H54 (cell line): ENCODE data around the gene ANKRD66.

Source experiments
- DNase-seq: peaks from one replicate; pipeline ENCODE4 v3.0.0; 2011; ENCODE audit warnings: low spot score, mixed read lengths; ENCODE audit not compliant: insufficient read length
- FAIRE-seq: peaks from 3 replicates; lab custom pipeline; 2011; peaks lifted over from hg19 to GRCh38; lab: Jason Lieb, UNC
- POLR2A ChIP-seq: IDR thresholded peaks from 2 replicates; pipeline ENCODE4 v1.6.1; 2011; ENCODE audit warnings: low read depth, mild to moderate bottlenecking, low read length

Gene ANKRD66

DNA sequence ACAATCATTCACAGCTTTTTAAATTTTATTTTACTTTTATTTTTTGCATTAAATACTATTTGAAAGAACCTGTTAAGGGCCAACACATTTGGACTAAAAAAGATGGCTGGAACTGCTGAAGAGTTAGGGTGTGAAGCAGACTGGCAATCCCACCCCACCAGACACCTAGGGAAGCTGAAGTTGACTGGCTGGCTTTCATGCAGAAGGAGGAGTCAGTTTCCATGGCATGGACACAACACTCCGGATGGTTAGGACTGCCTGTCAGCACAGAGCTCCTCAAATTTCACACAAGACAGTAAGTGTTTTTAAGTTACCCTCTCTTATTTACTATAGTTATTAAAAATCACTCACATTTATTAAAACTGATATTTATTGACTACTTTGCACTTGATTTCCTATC, at the start of gene ANKRD66:
ANKRD66 (plus strand) TSS at position 238 of the 400 bp plus-strand sequence. CDS start 5,016 bp downstream, outside the sequence.
- DNase-seq (no peak), FAIRE-seq (no peak)
- no peak for TF ChIP-seq POLR2A

DNA sequence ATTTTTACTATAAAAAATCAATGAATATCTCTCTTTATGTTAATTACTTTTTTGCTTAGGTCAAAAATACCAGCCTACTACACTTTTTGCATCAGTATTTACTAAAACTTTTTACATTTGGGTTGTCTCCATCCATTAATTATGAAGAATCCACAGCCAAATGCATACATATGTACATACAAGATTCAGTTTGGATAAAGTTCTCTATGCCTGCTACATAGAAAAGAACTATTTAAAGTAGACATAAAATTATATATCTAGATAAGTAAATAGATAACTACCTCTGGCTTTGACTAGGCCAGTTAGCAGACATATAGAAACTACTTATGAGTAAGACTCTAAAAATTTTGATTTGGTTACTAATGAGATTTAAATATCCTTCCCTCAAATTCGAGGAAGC, 46.8 kb upstream of the ANKRD66 start:
- TF ChIP-seq POLR2A = no peak
- FAIRE-seq (no peak), DNase-seq (no peak)

- DNase-seq (no peak), FAIRE-seq (no peak)
- TF ChIP-seq POLR2A = no peak
Measured at GRCh38 chr6:46704562-46704961, 42.2 kb upstream of the ANKRD66 start.

DNA sequence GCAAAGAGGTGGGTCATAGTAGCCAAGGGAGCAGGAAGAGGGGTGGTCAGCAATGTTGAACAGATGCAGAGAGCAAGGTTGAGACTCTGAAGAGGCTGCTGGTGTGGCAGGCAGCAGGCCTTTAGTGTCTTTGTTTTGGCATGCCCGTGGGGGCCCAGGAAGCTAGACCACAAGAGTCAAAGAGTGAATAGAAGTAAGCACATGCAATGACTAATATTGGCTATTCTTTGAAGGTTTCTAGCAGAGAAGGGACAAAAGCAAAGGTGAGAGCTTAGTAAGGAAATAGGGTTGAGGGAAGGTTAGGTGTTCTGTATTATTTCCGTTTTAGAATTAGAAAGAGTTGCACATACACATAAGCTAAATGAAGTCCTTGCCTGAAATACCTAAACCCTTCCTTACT, 40.3 kb upstream of the ANKRD66 start:
- DNase-seq (no peak), FAIRE-seq (no peak)
- TF ChIP-seq POLR2A = no peak

DNA sequence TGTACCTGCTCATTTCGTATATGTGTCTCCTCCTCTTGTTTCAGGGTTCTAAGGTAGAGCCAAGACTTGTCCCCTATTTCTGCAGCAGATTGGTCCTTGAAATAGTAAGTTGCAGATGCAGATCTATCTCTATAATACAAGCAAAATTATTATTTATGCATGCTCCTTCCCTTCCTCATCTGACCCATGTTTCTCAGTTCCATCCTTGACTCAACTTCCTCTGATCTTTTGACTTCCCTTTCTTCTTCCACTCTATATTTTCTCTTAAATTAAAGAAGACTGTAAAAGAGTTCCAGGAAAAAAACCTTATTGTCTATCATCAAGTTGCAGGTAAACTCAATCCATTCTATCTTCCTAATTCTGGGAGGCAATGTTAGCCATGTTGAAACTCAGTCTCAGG, 35.2 kb upstream of the ANKRD66 start:
- FAIRE-seq (no peak), DNase-seq (no peak)

GRCh38 chr6:46715141-46715540, 31.6 kb upstream of the ANKRD66 start:
- TF ChIP-seq POLR2A = no peak
- FAIRE-seq = no peak
- no peak for DNase-seq

More for the DNA sequence above, 35.2 kb upstream of the ANKRD66 start:
- TF ChIP-seq POLR2A = no peak

DNA sequence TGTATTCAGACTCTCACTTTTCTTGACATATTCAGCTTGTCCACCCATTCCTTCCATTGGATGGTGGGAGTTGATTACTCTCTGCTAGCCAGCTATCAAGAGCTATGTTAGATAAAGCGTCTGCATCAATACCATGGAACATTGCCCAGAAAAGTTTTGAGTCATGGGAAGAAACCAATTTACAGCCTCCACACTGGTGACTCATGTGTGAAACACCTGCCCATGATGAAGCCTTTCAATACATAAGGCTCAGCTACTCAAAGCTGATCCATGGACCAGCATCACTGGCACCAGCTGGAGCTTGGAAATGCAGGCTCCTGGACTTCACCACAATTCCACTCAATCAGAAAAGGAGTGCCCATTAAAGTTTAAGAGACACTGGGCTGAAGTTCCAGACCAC, 27.6 kb upstream of the ANKRD66 start:
- FAIRE-seq (no peak), DNase-seq (no peak)

GRCh38 chr6:46720401-46720800, 26.3 kb upstream of the ANKRD66 start:
- no peak for TF ChIP-seq POLR2A
- DNase-seq = no peak
- FAIRE-seq = no peak

More for the DNA sequence above, 27.6 kb upstream of the ANKRD66 start:
- TF ChIP-seq POLR2A = no peak

DNA sequence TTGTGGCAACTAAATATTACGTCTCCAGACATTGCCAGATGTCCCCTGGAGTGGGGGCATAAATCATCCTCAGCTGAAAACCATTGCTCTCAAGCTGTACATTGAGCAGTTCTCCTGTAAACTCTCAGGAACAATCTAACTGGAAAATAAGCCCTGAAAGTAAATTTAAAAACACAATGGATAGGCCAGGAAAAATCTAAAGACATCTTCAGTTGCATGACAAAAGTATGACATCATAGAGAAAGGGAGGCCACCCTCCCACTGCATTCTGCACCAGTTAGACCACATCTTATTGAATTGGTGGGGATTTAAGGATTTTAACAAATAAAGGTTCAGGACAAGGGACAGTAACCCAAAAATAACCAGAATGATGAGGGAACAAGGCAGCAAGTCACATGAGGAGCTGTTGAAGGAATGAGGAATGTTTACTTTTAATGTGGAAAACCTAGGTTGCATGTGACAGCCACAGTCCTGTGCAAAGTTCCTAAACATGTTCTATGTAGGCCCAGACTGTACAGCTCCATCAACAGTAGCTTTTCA, 16.9 kb upstream of the ANKRD66 start:
- TF ChIP-seq POLR2A = no peak
- no peak for DNase-seq
- FAIRE-seq = no peak

GRCh38 chr6:46730921-46731461, 15.7 kb upstream of the ANKRD66 start:
- FAIRE-seq (no peak), DNase-seq (no peak)
- no peak for TF ChIP-seq POLR2A

GRCh38 chr6:46733341-46733801, 13.4 kb upstream of the ANKRD66 start:
- DNase-seq = no peak
- TF ChIP-seq POLR2A = no peak
- no peak for FAIRE-seq

DNA sequence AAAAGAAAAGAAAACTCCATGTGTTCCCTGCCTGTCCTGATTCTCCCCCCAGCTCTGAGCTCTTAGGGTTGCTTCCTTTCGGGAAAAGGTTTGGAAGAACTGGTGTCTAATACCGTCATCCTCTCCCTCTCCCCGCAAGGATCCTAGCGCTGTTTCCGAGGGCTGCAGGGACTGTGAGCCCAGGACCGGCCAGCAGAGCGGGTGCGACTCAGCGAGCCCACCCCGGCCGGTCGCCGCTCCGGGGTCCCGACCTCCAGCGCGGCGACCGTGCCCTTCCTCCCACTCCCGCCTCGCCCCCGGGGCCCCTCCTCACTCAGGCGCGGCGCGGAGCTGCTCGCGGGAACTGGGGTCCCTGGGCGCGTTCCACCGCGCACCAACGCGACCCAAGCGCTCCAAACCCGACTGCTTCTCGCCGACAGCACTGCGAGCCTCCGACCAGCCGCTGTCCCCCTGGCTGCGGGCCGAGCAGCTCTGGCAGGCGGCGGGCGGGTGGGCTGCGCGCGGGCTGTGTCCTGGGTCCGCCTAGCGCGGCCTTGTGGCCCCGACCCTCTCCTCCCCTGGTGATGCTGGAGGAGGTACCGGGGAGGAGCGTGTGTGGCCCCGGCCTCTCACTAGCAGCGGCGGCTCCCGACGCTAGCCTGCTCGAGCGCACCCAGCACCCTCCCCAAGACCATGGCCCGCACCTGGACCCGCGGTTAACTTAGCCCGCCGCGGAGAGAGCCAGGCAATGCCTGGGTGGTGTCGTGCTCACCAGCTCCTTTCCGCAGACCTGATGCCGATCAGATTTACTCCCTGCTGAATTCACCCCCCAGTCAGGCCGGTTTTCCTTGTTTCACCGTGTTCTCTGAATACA, 11.6 kb upstream of the ANKRD66 start, which contains the start of gene PLA2G7:
PLA2G7 (minus strand) TSS at position 509 of the 853 bp plus-strand sequence. CDS start 12,484 bp downstream, outside the sequence.
- DNase-seq = no peak
- no peak for FAIRE-seq
- TF ChIP-seq POLR2A = no peak

- FAIRE-seq = no peak
- no peak for DNase-seq
- no peak for TF ChIP-seq POLR2A
Measured at GRCh38 chr6:46735720-46736031, 11.1 kb upstream of the ANKRD66 start.

GRCh38 chr6:46736906-46737305, 9.8 kb upstream of the ANKRD66 start:
- no peak for TF ChIP-seq POLR2A
- FAIRE-seq = no peak
- DNase-seq = no peak
